HepG2 (cell line): Measurements from ENCODE around the gene XPO5.

ENCODE experiments used
- CBFB ChIP-seq: sonication (generic); formaldehyde crosslinking; IDR thresholded peaks from 2 replicates; pipeline ENCODE4 v1.4.0; 2020; ENCODE audit warnings: missing genetic modification reagents
- ELK4 ChIP-seq: sonication (generic); formaldehyde crosslinking; IDR thresholded peaks from 2 replicates; pipeline ENCODE4 v1.9.0; 2021; ENCODE audit warnings: missing genetic modification reagents, borderline replicate concordance
- FOXA3 ChIP-seq: IDR thresholded peaks from 2 replicates; pipeline ENCODE4 v1.6.1; 2016; ENCODE audit warnings: missing genetic modification reagents, missing compliant biosample characterization
- JUN ChIP-seq: sonication (generic); formaldehyde crosslinking; IDR thresholded peaks from 2 replicates; pipeline ENCODE4 v1.4.0; 2020; ENCODE audit warnings: mild to moderate bottlenecking, missing genetic modification reagents
- POLR2AphosphoS5 ChIP-seq: IDR thresholded peaks from 2 replicates; pipeline ENCODE4 v1.6.1; 2012; ENCODE audit warnings: low read depth, low read length
- U2AF2 ChIP-seq: fragments of 200-400 bp; formaldehyde crosslinking; IDR thresholded peaks from 2 replicates; pipeline ENCODE4 v1.6.1; 2017; ENCODE audit warnings: low read depth, mild to moderate bottlenecking, low read length
- ZBTB49 ChIP-seq: sonication (generic); formaldehyde crosslinking; IDR thresholded peaks from 2 replicates; pipeline ENCODE4 v1.4.0; 2020; ENCODE audit warnings: missing genetic modification reagents, borderline replicate concordance
- TF ChIP-seq, protein P1 (sequence below): sonication (generic); formaldehyde crosslinking; IDR thresholded peaks from 2 replicates; pipeline ENCODE4 v1.5.0; 2020; ENCODE audit warnings: mild to moderate bottlenecking, missing genetic modification reagents, moderate library complexity

DNA sequence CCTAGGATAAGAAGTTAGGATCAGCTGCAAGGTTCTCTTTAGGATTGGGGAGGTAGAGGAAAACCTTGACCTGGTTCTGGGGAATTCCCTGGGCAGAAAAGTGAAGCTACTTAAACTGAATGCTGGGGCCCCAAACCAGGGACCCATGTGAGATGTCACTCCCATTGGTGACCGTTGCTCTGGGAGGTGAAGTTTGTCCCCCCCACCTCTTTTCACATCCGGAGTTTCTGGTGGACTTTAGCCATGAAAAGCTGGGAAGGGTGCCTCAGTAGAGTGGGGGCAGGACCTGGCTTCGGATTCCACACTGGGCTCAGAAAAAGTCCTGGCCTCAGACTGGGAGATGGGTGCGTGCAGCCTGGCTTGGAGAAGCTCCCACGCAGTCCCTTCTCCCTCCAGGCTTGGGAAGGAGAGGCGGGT is 85.3 kb downstream of the XPO5 start:
- TF ChIP-seq POLR2AphosphoS5 (no peak; the same call in 1 of the 2 replicates), ELK4 (CRISPR knock-in tag) (no peak), CBFB (no peak), ZBTB49 (CRISPR knock-in tag) (no peak), FOXA3 (CRISPR knock-in tag) (peak; percentile 63), JUN (CRISPR knock-in tag) (no peak), U2AF2 (no peak)
- TF ChIP-seq, protein P1, sequence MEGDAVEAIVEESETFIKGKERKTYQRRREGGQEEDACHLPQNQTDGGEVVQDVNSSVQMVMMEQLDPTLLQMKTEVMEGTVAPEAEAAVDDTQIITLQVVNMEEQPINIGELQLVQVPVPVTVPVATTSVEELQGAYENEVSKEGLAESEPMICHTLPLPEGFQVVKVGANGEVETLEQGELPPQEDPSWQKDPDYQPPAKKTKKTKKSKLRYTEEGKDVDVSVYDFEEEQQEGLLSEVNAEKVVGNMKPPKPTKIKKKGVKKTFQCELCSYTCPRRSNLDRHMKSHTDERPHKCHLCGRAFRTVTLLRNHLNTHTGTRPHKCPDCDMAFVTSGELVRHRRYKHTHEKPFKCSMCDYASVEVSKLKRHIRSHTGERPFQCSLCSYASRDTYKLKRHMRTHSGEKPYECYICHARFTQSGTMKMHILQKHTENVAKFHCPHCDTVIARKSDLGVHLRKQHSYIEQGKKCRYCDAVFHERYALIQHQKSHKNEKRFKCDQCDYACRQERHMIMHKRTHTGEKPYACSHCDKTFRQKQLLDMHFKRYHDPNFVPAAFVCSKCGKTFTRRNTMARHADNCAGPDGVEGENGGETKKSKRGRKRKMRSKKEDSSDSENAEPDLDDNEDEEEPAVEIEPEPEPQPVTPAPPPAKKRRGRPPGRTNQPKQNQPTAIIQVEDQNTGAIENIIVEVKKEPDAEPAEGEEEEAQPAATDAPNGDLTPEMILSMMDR (CRISPR knock-in tag): no peak
